GM21717 (cell line): Measurements from ENCODE around the gene ADGB.

ENCODE experiments used
- ATAC-seq: cut with Tn5 transposase; IDR thresholded peaks from one replicate; pipeline ENCODE4 v1.9.1; 2021; ENCODE audit warnings: mild to moderate bottlenecking, moderate library complexity; ENCODE audit not compliant: unreplicated experiment

The ADGB gene

DNA sequence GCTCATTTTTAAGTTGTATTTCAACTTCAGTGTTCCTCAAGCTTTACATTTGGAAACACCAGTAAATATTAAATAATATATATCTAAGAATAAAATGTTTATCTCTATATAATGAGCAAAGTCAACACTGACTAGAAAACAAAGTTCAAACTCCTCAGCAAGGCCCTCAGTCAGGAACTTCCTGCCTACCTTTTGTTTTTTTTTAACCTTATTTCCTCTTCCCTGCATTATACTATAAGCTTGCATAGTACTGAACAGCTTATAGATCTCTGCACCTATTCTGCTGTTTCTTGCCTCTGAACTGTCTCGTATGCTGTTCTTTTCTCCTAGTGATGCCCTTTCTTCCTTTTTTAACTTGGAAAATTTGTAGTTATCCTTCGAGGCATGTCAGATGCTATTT, 29.6 kb downstream of the ADGB start:
- no peak for ATAC-seq

DNA sequence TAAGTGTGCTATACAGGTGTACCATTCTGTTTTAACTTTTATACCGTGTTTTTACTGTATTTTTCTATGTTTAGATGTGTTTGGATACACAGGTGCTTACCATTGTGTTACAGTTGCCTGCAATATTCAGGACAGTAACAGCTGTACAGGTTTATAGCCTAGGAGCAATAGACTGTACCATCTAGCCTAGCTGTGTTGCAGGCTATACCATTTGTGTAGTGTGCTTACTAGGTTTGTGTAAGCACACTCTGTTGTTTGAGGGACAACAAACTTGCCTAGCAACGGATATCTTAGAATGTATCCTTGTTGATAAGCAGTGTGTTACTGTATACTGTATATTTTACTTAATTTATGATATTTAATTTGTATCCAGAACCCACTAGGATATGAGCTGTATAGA, 35.2 kb downstream of the ADGB start:
- no peak for ATAC-seq

- no peak for ATAC-seq
Observed at GRCh38 chr6:146635165-146635564, 36.4 kb downstream of the ADGB start.

DNA sequence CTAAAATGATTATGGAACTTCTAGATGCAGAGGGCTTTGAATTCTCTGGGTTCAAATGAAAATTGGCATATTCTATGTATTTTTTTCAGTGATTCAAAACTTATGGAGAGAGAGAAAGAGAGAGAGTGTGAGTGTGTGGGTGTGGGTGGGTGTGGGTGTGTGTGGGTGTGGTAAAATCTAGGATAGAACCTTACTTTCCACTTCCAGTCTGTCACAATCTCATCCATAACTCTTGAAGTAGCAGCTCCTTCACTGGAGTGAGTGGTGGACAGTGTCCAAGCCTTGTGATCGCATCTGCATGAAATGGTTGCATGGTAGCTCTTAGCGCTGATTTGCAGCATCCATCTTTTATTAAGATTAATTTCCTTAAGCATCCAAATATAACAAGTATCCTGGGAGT, 37.7 kb downstream of the ADGB start:
- ATAC-seq, result no peak

DNA sequence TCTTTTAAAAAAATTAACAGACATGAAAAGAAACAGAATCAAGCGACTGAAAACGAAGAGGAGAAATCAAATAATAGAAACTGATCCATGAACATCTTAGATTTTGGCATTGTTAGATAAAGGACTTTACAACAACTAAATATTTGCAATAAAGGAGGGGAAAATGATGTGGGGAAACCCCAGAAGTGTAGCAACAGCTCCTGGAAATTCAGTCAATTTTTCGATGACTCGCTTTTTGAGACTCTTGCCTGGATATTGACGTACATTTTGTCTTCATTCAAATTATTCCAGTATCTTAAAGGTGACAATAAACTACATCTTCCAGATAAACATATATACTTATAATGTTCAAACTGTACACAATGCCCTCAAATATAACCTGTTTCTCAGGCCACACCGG, 44.1 kb downstream of the ADGB start:
- no peak for ATAC-seq

DNA sequence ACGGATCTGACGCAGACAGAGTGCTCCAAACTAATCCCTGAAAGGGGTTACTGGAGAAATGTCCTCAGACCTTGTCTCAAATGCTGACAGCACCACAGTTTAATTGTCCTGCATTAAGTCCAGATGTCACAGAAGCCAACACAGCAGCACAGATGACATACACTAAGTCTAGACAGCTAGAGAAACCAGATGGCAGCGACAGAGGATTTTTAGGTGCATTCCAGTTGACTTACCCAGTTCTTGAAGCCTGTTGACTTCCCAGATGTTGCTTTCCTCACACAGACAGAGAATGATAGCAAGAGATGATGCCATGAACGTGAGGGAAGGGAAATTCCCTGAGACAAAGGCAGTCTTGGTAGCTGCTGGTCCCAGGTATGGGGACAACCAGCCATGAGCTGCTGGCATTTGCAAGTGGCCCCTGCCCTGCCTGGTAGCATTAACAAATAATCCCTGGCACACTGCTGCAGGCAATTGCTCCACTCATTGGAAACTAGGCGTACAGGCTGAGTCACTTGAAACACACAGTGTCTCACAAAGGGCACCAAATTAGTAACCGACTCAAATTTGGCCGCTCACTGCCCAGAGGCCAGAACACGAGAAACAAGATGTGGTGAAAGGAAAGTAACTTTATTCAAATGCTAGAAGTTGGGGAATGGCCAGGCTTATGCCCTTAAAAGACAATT, 52.2 kb downstream of the ADGB start:
- ATAC-seq, result no peak

DNA sequence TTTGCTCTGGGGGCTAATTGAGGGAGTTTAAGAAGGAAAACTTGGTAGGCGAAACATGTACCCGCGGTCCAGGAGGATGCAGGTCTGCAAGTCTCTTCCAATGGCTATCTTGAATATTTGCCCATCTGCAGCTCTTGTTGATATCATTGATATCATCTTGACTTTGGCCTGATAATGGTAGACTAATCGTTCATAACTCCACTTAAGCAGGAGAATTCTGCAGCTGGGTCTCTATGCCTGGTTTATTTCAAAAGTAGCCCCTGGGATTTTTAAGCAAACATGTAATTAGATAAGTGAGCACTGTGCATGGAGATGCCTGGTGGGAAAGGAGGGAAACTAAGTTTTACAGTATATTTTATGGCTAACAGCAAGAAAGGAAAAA, 52.7 kb downstream of the ADGB start:
- ATAC-seq, result no peak

DNA sequence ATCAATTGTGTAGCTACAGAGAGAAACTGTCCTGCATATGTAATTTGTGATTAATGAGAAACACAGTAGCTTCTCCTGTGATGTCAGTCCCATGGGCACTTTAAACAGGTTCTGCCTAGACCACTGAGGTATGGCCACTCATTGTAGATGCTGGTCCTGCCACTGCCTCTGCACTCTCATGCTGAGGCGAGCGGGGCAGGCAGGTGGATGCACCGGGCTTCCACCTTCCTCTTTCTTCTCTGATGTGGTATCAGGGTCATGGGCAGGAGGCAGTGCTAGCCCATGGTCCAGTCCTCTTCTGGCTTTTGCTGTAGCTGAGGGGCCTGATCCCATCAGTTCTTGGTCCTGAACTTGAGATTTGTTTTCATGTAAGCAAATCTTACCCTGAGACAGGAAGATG, 58.7 kb downstream of the ADGB start:
- ATAC-seq, result no peak

- no peak for ATAC-seq
Observed at GRCh38 chr6:146664871-146665360, 66.1 kb downstream of the ADGB start.

DNA sequence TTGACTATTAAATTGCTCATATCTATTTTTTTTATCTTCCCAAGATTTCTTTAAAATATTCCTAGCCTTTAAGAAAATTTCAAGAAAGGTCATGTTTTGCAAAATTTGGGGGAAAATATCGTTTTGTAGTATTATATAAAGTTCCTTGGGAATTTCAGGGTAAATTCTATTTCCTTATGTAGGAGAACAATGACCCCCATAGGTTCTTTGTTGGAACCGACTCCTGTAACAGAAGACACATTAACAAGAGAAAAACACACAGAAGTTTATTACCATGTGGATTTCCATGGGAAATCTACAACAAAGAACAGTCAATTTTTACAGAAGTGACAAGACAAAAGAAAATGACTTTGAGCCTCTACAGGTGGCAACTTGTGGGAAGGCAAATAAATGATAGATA, 68.1 kb downstream of the ADGB start:
- no peak for ATAC-seq

- ATAC-seq, result no peak
Observed at GRCh38 chr6:146670161-146670560, 71.4 kb downstream of the ADGB start.

DNA sequence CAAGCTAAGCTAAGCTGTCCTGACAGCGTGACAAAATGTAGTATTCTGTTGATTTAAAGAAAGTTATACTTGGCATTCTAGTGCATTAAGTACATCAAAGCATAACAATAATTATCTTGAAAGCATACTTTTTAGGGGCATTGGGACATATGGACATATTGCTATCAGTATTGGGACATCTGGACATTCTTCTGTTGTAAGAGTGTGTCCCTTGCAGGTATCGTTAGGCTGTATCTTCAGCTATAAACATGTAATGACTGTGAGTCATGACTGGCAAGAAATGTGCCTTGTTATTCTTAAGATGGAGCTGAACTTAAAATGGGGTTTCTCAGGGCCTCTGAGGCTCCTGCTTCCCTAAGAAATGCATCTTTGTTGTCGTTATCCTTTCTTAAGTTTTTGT, 74.3 kb downstream of the ADGB start:
- no peak for ATAC-seq

- no peak for ATAC-seq
Observed at GRCh38 chr6:146679386-146679785, 80.6 kb downstream of the ADGB start.

GRCh38 chr6:146682919-146683318, 84.1 kb downstream of the ADGB start:
- ATAC-seq, result no peak

DNA sequence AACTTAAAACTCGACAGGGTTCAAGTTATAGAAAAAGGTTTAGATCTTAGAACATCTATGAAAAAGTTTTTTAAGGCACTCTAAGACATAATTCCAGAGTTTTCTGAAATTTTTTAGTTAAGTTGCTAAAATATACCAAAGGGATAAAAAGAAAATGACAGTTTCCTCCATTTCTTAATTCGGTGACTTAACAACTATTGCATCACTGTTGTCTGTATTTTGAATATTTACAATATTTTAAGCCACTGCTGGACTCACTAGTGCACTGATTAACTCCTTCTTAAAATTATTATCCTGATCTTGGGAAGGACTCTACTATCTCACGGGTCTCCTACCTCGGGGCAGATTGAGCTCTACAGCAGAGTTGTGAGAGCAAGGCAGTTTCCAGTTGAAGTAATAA, 91.0 kb downstream of the ADGB start:
- ATAC-seq, result no peak

- ATAC-seq, result no peak
Observed at GRCh38 chr6:146693342-146693741, 94.6 kb downstream of the ADGB start.

GRCh38 chr6:146697921-146698320, 99.1 kb downstream of the ADGB start:
- ATAC-seq, result no peak

DNA sequence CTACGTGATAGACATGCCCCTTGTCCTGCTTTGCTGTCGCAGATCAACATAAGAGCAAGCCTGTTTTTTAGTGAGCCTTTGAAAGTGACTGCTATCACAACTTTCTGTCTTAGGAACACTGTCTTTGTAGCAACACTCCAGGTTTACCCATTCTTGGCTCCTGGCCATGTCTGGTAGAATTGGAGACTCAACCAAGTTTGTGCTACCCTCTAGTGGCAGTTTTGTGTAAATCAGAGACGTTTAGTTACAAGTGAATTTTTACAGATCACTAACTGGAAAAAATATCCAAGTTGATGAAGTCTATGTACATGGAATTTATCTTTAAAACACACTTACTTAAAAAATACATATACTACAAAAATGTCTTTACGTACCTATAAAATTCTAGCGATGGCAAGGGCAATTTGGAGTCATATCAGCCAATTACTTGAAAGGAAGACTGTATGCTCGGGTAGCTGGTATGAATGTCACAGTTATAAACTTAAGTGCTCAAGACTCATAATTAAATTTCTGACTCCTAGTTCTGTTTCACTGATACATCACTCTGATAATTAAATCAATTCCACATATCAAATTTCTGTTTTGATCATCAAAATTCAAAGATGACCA, 101.4 kb downstream of the ADGB start:
- peak; percentile 85 for ATAC-seq

DNA sequence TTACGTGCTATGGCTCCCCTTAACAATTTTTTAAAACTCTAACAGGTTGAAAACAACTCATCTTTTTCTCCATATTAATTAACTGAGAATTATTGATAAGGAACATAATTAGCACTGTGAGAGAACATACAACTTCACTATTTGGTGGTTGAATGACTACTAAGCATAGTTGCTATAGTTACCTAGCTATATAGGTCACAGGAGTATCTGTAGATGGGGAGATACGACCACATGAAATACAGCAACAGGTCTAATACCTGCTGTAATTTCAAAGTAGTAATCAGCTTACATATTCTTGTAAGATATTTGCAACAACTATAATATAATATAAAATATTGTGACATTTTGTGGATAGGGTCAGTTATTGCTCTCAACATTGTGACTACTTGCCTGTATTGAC, 102.9 kb downstream of the ADGB start:
- no peak for ATAC-seq

- no peak for ATAC-seq
Observed at GRCh38 chr6:146709036-146709622, 110.4 kb downstream of the ADGB start.

DNA sequence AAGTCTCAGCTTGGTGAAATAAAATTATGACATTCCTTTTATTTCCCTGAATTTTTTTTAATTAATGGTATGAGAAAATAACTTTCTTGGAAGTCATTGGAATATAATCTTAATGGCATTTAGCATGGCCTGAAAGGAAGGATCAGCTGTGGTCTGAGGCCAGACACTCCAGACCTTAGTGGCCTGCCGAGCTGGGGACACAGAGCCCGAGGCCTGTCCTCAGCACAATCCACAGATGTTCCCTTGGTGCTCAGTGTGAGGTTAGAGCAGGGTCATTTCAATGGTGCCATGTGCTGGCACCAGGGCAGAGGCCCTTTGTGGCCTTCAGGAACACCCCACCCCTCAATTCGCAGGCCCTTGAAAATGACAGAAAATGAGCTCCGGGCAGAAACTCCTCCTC, 120.6 kb downstream of the ADGB start:
- ATAC-seq, result no peak

- no peak for ATAC-seq
Observed at GRCh38 chr6:146739696-146740095, 140.9 kb downstream of the ADGB start.
